Measurements from ENCODE around the gene KISS1.

The KISS1 gene

DNA sequence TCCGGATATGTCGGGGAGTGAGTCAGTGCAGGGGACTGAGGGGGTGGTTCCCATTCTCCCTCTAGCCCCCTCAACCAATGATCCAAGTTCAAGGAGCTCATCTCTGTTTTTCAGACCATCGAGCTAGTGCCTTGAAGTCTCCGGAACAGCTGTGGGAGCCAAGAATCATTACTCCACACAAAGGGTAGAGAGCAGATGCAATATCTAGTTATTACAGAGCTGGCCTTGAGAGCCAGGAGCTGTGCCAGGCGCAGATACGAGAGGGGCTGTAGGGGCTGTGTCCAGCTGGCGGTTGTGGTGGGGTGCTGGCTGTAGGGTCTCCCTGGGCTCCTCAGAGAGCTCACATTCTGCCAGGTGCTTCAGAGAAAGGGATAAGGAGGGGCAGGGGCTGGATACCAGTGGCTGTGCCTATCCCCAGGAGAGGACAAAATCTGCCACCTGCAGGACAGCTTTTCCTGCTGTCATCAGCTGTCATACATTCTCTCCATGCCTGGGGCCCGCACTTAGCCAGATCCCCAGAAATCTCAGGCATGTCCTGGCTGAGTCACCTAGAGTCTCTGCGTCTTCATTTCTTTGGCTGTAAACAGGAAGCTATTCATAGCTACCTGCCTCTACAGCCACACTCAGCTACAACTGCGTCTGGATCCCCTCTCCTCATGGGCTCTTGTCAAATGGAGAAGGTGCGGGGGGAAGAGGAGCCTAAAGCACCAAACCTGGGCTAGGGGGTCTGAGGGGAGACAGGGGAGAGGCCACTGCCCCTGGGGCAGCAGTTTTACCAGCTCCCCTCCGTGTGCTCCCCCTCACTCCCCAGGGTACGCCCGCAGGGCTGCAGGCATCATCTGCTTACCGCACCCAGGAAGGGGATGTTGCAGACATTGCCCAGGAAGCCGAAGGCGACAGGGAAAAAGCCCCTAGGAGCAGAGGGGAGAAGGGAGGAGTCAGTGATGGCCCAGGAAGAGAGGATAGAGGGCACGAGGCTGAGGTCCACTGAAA is 2.4 kb upstream of the KISS1 start:
- TF ChIP-seq, protein P1, sequence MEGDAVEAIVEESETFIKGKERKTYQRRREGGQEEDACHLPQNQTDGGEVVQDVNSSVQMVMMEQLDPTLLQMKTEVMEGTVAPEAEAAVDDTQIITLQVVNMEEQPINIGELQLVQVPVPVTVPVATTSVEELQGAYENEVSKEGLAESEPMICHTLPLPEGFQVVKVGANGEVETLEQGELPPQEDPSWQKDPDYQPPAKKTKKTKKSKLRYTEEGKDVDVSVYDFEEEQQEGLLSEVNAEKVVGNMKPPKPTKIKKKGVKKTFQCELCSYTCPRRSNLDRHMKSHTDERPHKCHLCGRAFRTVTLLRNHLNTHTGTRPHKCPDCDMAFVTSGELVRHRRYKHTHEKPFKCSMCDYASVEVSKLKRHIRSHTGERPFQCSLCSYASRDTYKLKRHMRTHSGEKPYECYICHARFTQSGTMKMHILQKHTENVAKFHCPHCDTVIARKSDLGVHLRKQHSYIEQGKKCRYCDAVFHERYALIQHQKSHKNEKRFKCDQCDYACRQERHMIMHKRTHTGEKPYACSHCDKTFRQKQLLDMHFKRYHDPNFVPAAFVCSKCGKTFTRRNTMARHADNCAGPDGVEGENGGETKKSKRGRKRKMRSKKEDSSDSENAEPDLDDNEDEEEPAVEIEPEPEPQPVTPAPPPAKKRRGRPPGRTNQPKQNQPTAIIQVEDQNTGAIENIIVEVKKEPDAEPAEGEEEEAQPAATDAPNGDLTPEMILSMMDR (IDR thresholded peaks at IDR 0.05; ENCODE audit: low read depth, low read length) = no peak
- DNase-seq = no peak
- H3K4me3 ChIP-seq (ENCODE audit: low read depth, low read length) = no peak overlapping the region
- H3K27me3 ChIP-seq = peaks cover 4% of the 10 kb centered on the region
- no peaks in the 10 kb centered on the region for H3K4me1 ChIP-seq
- H3K36me3 ChIP-seq = no peaks in the 10 kb centered on the region
- H3K9me3 ChIP-seq = no peaks in the 10 kb centered on the region

DNA sequence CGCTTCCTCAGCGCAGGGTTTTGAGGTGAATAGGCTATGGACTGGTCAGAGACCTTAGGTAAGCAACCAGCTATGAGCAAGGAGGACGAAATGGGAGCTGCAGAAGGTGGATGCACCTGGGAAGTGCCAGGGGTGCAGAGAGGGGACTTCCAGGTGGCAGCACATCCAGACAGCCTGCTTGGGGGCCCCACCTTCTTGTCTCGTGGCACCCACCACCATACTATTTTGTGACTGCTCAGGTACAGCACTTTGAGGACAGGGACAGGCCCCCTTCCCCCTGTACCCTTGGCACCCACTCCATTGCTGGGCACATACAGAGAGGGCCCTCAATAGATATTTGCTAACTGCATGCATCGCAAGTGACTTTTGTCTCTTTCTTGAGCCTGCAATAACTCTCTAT is 777 bp upstream of the KISS1 start:
- no peak for DNase-seq
- H3K4me1 ChIP-seq = no peaks in the 10 kb centered on the region
- no peak overlapping the region for H3K4me3 ChIP-seq (ENCODE audit: low read depth, low read length)
- H3K36me3 ChIP-seq = no peaks in the 10 kb centered on the region
- peaks cover 6% of the 10 kb centered on the region for H3K27me3 ChIP-seq
- H3K9me3 ChIP-seq = no peaks in the 10 kb centered on the region
- TF ChIP-seq, protein P1 (IDR thresholded peaks at IDR 0.05; ENCODE audit: low read depth, low read length) = no peak

DNA sequence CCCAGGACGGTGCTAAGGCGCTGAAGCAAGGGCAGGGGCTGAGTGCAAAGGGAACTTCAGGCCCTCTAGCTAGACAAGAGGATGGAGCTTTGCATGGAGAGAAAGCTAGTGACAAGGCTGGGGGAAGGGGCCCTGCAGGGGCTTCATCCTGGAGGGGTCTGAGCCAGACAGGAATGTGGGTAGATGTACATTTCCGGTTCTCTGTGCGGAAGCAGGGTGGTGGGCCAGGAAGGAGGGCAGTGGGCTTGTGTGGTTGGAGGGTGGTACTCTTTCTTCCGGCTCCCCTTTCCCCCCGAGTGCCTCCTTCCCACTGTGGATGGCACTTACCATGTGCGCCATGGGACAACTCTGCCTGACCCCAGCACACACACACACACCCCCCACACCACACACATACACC is 1.5 kb downstream of the KISS1 start:
- Histone ChIP-seq H3K4me1 (no peaks in the 10 kb centered on the region; the same call in none of the 2 replicates), H3K27me3 (peaks cover 11% of the 10 kb centered on the region), H3K9me3 (no peaks in the 10 kb centered on the region), H3K4me3 (ENCODE audit: low read depth, low read length) (no peak overlapping the region), H3K36me3 (no peaks in the 10 kb centered on the region)
- DNase-seq = no peak
- TF ChIP-seq, protein P1 (IDR thresholded peaks at IDR 0.05; ENCODE audit: low read depth, low read length) = no peak

DNA sequence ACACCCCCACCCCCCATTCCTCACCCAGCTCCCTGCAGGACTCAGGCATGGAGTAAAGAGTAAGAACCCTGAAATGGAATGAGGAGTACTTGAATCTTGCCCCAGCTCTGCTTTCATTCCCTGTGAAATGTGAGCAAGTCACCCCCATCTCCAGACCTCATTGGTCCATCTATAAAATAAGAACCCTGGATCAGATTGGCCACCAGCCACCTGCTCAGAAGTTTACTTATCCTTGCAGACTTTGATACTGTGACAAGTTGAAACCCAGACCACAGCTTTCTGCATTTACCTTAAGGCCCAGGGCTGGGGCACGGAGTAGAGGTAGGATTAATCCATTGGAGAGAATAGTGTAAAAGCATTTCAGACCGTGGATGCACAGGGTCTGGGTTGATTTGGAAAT is 2.2 kb downstream of the KISS1 start:
- no peaks in the 10 kb centered on the region; the same call in none of the 2 replicates for H3K4me1 ChIP-seq
- TF ChIP-seq, protein P1 (IDR thresholded peaks at IDR 0.05; ENCODE audit: low read depth, low read length) = no peak
- no peaks in the 10 kb centered on the region for H3K9me3 ChIP-seq
- no peak overlapping the region for H3K4me3 ChIP-seq (ENCODE audit: low read depth, low read length)
- no peaks in the 10 kb centered on the region for H3K36me3 ChIP-seq
- no peak for DNase-seq
- H3K27me3 ChIP-seq = peaks cover 18% of the 10 kb centered on the region

DNA sequence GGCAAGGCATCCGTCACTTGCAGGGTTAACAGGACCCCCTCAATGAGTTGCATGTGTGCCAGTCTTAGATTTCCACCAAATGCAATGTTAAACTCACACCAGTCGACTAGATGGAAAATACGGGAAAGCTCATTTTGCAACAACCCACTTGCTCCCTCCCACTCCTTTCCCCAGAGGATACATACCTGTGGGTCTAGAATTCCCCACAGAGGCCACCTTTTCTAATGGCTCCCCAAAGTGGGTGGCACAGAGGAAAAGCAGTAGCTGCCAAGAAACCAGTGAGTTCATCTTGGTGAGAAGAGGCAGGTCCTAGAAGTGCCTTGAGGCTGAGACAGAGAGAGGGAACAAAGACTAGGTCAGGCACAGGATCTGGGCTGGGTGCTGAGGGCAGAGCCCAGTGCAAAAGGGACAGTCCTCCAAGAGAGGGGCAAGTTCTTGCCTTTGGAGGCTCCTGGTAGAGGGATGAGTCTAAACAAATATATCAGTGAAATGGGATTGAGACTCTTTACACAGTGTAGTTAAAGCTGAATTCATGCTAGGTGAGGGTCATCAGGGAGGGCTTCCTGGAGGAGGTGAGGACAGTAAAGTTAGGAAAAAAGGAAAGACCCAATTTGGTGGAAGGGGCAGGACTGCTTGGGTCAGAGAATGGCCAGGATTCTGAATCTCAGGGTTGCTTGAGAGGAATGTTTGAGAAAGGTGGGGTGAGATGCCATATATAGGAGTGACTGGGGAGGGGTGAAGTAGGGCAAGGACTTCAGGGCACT is 3.5 kb downstream of the KISS1 start:
- TF ChIP-seq, protein P1 (IDR thresholded peaks at IDR 0.05; ENCODE audit: low read depth, low read length) = no peak
- Histone ChIP-seq H3K9me3 (no peaks in the 10 kb centered on the region), H3K27me3 (peaks cover 25% of the 10 kb centered on the region), H3K4me3 (ENCODE audit: low read depth, low read length) (no peak overlapping the region), H3K4me1 (no peaks in the 10 kb centered on the region; the same call in none of the 2 replicates), H3K36me3 (no peaks in the 10 kb centered on the region)
- no peak for DNase-seq
